H1 (cell line): ENCODE results near the gene KRTAP10-8. TPM values are rescaled to one million over a fixed set of nuclear protein-coding genes. Genes with fewer than 3 reads are reported as not detected.

Experiments used
- CTCF ChIA-PET: fragments of 300-600 bp; sonication (Branson Sonifier 250); formaldehyde crosslinking; loops from one replicate; lab custom pipeline; 2021; ENCODE audit not compliant: partially characterized antibody; lab: Charles Lee
- POLR2A ChIA-PET: fragments of 300-600 bp; sonication (Branson Sonifier 250); formaldehyde crosslinking; loops from one replicate; lab custom pipeline; 2021; ENCODE audit warnings: inconsistent platforms; ENCODE audit not compliant: partially characterized antibody; lab: Charles Lee
- DNase-seq, 2 experiments: peaks; one replicate each; pipeline versions ENCODE4 v3.0.0 to v3.0.0-alpha.2; 2010 to 2022; ENCODE audit warnings: low spot score in 2 of 2, low read depth in 1 of 2, mixed read lengths in 1 of 2
- FAIRE-seq: peaks from 2 replicates; lab custom pipeline; 2011; peaks lifted over from hg19 to GRCh38; lab: Jason Lieb, UNC
- H2AFZ ChIP-seq: 2 replicates; pipeline ENCODE4 v1.8.1; 2012; ENCODE audit warnings: low read length, inconsistent platforms
- H2AK5ac ChIP-seq: 2 replicates; pipeline ENCODE4 v1.6.1; 2013; ENCODE audit warnings: low read depth, low read length
- H2BK120ac ChIP-seq: replicated peaks from 2 replicates; pipeline ENCODE3; 2013; ENCODE audit warnings: low read depth, low read length, inconsistent platforms
- H2BK12ac ChIP-seq: 2 replicates; pipeline ENCODE4 v1.6.1; 2013; ENCODE audit warnings: low read depth, low read length
- H2BK15ac ChIP-seq: 2 replicates; pipeline ENCODE4 v1.6.1; 2013; ENCODE audit warnings: low read length
- H2BK20ac ChIP-seq: 2 replicates; pipeline ENCODE4 v1.6.1; 2013; ENCODE audit warnings: low read length
- H2BK5ac ChIP-seq: 2 replicates; pipeline ENCODE4 v1.6.1; 2013; ENCODE audit warnings: low read depth, low read length
- H3K14ac ChIP-seq: 2 replicates; pipeline ENCODE4 v1.6.1; 2013; ENCODE audit warnings: inconsistent platforms; ENCODE audit not compliant: insufficient read length
- H3K18ac ChIP-seq: 2 replicates; pipeline ENCODE4 v1.6.1; 2013; ENCODE audit warnings: low read length; ENCODE audit errors: extremely low read depth
- H3K23ac ChIP-seq: 2 replicates; pipeline ENCODE4 v1.6.1; 2013; ENCODE audit warnings: inconsistent platforms; ENCODE audit not compliant: insufficient read length
- H3K23me2 ChIP-seq: 2 replicates; pipeline ENCODE4 v1.6.1; 2013; ENCODE audit warnings: low read depth, low read length
- H3K27ac ChIP-seq: 2 replicates; pipeline ENCODE4 v1.6.1; 2011; ENCODE audit warnings: low read depth, low read length, inconsistent platforms
- H3K27me3 ChIP-seq, 4 experiments: replicated peaks in 1 of 4; 1 replicate in 1 of 4; 2 replicates in 3 of 4; pipeline versions ENCODE4 v1.6.1 to v1.8.1; 2011 to 2013; ENCODE audit warnings: low read length in 3 of 4, mild to moderate bottlenecking in 3 of 4, inconsistent platforms in 2 of 4, mixed read lengths in 2 of 4, moderate library complexity in 1 of 4; ENCODE audit not compliant: control insufficient read depth in 3 of 4, insufficient read depth in 3 of 4; ENCODE audit errors: extremely low read depth in 1 of 4
- H3K36me3 ChIP-seq, 4 experiments: 2 replicates each; pipeline versions ENCODE4 v1.6.1 to v1.8.1; 2011 to 2013; ENCODE audit warnings: mild to moderate bottlenecking in 4 of 4, low read length in 3 of 4, moderate library complexity in 2 of 4, control low read depth in 1 of 4, inconsistent platforms in 1 of 4; ENCODE audit not compliant: insufficient read depth in 4 of 4, control insufficient read depth in 2 of 4
- H3K4ac ChIP-seq: replicated peaks from 2 replicates; pipeline ENCODE3; 2013; ENCODE audit warnings: low read length, low read depth, mixed read lengths, inconsistent platforms; ENCODE audit not compliant: insufficient read length
- H3K4me1 ChIP-seq, 4 experiments: replicated peaks in 1 of 4; 1 replicate in 1 of 4; 2 replicates in 3 of 4; pipeline versions ENCODE4 v1.6.1 to v1.8.1; 2011 to 2013; ENCODE audit warnings: low read length in 3 of 4, inconsistent platforms in 2 of 4, mixed read lengths in 1 of 4; ENCODE audit not compliant: insufficient read depth in 4 of 4, control insufficient read depth in 3 of 4
- H3K4me2 ChIP-seq, 2 experiments: 2 replicates each; pipeline versions ENCODE4 v1.6.1 to v1.8.1; 2011 to 2013; ENCODE audit warnings: low read depth in 2 of 2, low read length in 2 of 2, control low read depth in 1 of 2, inconsistent platforms in 1 of 2, mild to moderate bottlenecking in 1 of 2; ENCODE audit not compliant: insufficient read depth in 1 of 2
- H3K4me3 ChIP-seq, 4 experiments: fragments of 200-600, 300-600 bp in 1 of 4; sonication (generic), shearing (Covaris generic), sonication (Bioruptor Twin) in 1 of 4; 2 replicates each; pipeline versions ENCODE4 v1.5.1 to v1.8.1; 2011 to 2016; ENCODE audit warnings: low read length in 4 of 4, low read depth in 3 of 4, control low read depth in 2 of 4, inconsistent platforms in 2 of 4, mild to moderate bottlenecking in 2 of 4, mixed read lengths in 1 of 4, moderate library complexity in 1 of 4; ENCODE audit not compliant: insufficient read depth in 2 of 4; ENCODE audit errors: extremely low read depth in 1 of 4
- H3K56ac ChIP-seq: replicated peaks from 2 replicates; pipeline ENCODE3; 2013; ENCODE audit warnings: low read depth, mild to moderate bottlenecking, mixed read lengths, low read length, inconsistent platforms; ENCODE audit not compliant: insufficient read length
- H3K79me1 ChIP-seq: 2 replicates; pipeline ENCODE4 v1.6.1; 2013; ENCODE audit warnings: low read depth, low read length, control low read depth
- H3K79me2 ChIP-seq, 2 experiments: 2 replicates each; pipeline versions ENCODE4 v1.6.1 to v1.8.1; 2012 to 2013; ENCODE audit warnings: low read length in 2 of 2, mild to moderate bottlenecking in 2 of 2, inconsistent platforms in 1 of 2; ENCODE audit not compliant: insufficient read depth in 2 of 2, control insufficient read depth in 1 of 2
- H3K9ac ChIP-seq, 4 experiments: replicated peaks in 1 of 4; 1 replicate in 1 of 4; 2 replicates in 3 of 4; pipeline versions ENCODE4 v1.6.1 to v1.8.1; 2011 to 2013; ENCODE audit warnings: low read depth in 3 of 4, low read length in 3 of 4, control low read depth in 2 of 4, mild to moderate bottlenecking in 2 of 4, moderate library complexity in 2 of 4, inconsistent platforms in 1 of 4; ENCODE audit errors: extremely low read depth in 1 of 4
- H3K9me3 ChIP-seq, 2 experiments: 2 replicates each; pipeline versions ENCODE4 v1.6.1 to v1.8.1; 2012 to 2013; ENCODE audit warnings: mild to moderate bottlenecking in 2 of 2, moderate library complexity in 2 of 2, control low read depth in 1 of 2, inconsistent platforms in 1 of 2, low read depth in 1 of 2, low read length in 1 of 2, mixed read lengths in 1 of 2; ENCODE audit not compliant: insufficient read depth in 2 of 2
- H4K20me1 ChIP-seq, 2 experiments: replicated peaks in 1 of 2; 2 replicates each; pipeline versions ENCODE3 to v1.8.1; 2011 to 2013; ENCODE audit warnings: inconsistent platforms in 2 of 2, low read length in 2 of 2, mild to moderate bottlenecking in 1 of 2; ENCODE audit not compliant: insufficient read depth in 2 of 2, control insufficient read depth in 1 of 2
- H4K5ac ChIP-seq: 2 replicates; pipeline ENCODE4 v1.6.1; 2013; ENCODE audit warnings: low read length, low read depth, mixed read lengths, inconsistent platforms; ENCODE audit not compliant: insufficient read length
- H4K8ac ChIP-seq: 2 replicates; pipeline ENCODE4 v1.8.0; 2013; ENCODE audit warnings: mild to moderate bottlenecking, moderate library complexity, low read length, inconsistent platforms; ENCODE audit not compliant: insufficient read depth; ENCODE audit errors: extremely low read depth
- H4K91ac ChIP-seq: replicated peaks from 2 replicates; pipeline ENCODE3; 2013; ENCODE audit warnings: low read length, mixed read lengths, inconsistent platforms; ENCODE audit not compliant: insufficient read length
- CBX5 ChIP-seq: fragments of 300-800, 300-1000 bp; sonication (generic); IDR thresholded peaks from 2 replicates; pipeline ENCODE4 v1.7.1; 2016; ENCODE audit warnings: antibody characterized with exemption, low read length, low read depth
- FOSL1 ChIP-seq: IDR thresholded peaks from 2 replicates; pipeline ENCODE4 v1.6.1; 2011; ENCODE audit warnings: mild to moderate bottlenecking, low read depth, low read length, moderate library complexity; ENCODE audit not compliant: insufficient read depth
- JUND ChIP-seq: IDR thresholded peaks from 2 replicates; pipeline ENCODE4 v1.6.1; 2011; ENCODE audit warnings: mild to moderate bottlenecking, improper control_type of control experiment, low read length
- MAX ChIP-seq: IDR thresholded peaks from 2 replicates; pipeline ENCODE4 v1.6.1; 2012; ENCODE audit warnings: inconsistent platforms
- SIRT6 ChIP-seq: IDR thresholded peaks from one replicate; pipeline ENCODE4 v1.7.1; 2012; ENCODE audit warnings: low read length, inconsistent platforms
- SRF ChIP-seq: IDR thresholded peaks from 2 replicates; pipeline ENCODE4 v1.6.1; 2011; ENCODE audit warnings: mild to moderate bottlenecking, low read depth, low read length, moderate library complexity
- SUZ12 ChIP-seq: fragments of 200-600 bp; sonication (generic); IDR thresholded peaks from 2 replicates; pipeline ENCODE4 v1.6.1; 2012; ENCODE audit warnings: mild to moderate bottlenecking, inconsistent platforms, low read length, moderate library complexity, mixed read lengths
- whole genome bisulfite sequencing, 2 experiments: shearing (Covaris generic) in 1 of 2; methylation state at CpG; one replicate each; pipeline versions ENCODE4 v1.1.6 to v1.1.7; 2013 to 2015; ENCODE audit warnings: low lambda C conversion rate in 2 of 2, mixed read lengths in 2 of 2, inconsistent platforms in 1 of 2, low coverage in 1 of 2, missing lambda C conversion rate in 1 of 2; ENCODE audit not compliant: insufficient replicate concordance in 2 of 2, insufficient coverage in 1 of 2, insufficient read length in 1 of 2; ENCODE audit errors: extremely low coverage in 1 of 2, missing lambda C conversion rate in 1 of 2; 5-methylcytosine and 5-hydroxymethylcytosine counted together
- polyA plus RNA-seq, 7 experiments: library from polyadenylated mRNA; depleted of rRNA in 3 of 7; stranded (reverse) in 5 of 7; unstranded in 2 of 7; fragments of >200 nt in 5 of 7; fragments of 200-250 nt in 2 of 7; gene quantifications; 1 replicate in 5 of 7; 2 replicates in 1 of 7; 4 replicates in 1 of 7; pipeline versions ENCODE4 v1.2.1 to v1.2.3, GENCODE V29; 2011 to 2013; ENCODE audit warnings: missing spikeins in 2 of 7, mixed read lengths in 2 of 7
- total RNA-seq: library from RNA; stranded (reverse); fragmentation: NEBNext Ultra II Directional; extraction: Animal tissue kit (Norgen Biotek cat#: 25700); gene quantifications from 2 replicates; pipeline ENCODE4 v1.2.1, GENCODE V29; 2021
- TF ChIP-seq, protein P1 (sequence below): IDR thresholded peaks from 2 replicates; pipeline ENCODE4 v1.6.1; 2011; ENCODE audit warnings: low read depth, mild to moderate bottlenecking, low read length; ENCODE audit not compliant: insufficient read depth

The KRTAP10-8 gene
- total and polyA plus RNA-seq, 2 of the 8 experiments (the other 6 are each of a cell fraction or from before 2014, with no cell fraction given), result not detected

- Histone ChIP-seq H3K4me2 (no peak overlapping the region), H4K5ac (no peak overlapping the region), H3K36me3 (no peaks in the 10 kb centered on the region), H3K9me3 (no peaks in the 10 kb centered on the region), H3K18ac (no peak overlapping the region), H3K4me3 (no peak overlapping the region), H3K23ac (no peak overlapping the region), H2BK15ac (no peak overlapping the region), H2BK5ac (no peak overlapping the region), H3K9ac (no peak overlapping the region), H3K14ac (no peak overlapping the region), H2BK20ac (no peak overlapping the region), H3K4me1 (peaks cover 0 to 3% (median 0%) of the 10 kb centered on the region in 4 experiments; a peak in 1 of 7 replicates), H3K79me2 (no peaks in the 10 kb centered on the region), H2AFZ (no peak overlapping the region), H3K56ac (no peak overlapping the region), H2BK120ac (no peak overlapping the region), H4K91ac (no peak overlapping the region), H3K27me3 (no peaks in the 10 kb centered on the region), H3K79me1 (no peaks in the 10 kb centered on the region), H4K8ac (no peak overlapping the region), H2AK5ac (no peak overlapping the region), H3K4ac (no peak overlapping the region), H3K27ac (no peak overlapping the region), H3K23me2 (no peaks in the 10 kb centered on the region), H4K20me1 (no peaks in the 10 kb centered on the region), H2BK12ac (no peak overlapping the region)
- 91% methylated on average over 1 of the region's 1 CpG; no CpG with 5 or more reads in 1 of the 2 experiments for WGBS, 2 experiments
- DNase-seq, result no peak
- TF ChIP-seq MAX (no peak), SUZ12 (no peak), SRF (no peak), SIRT6 (no peak), JUND (no peak), CBX5 (no peak), FOSL1 (no peak)
- TF ChIP-seq, protein P1, sequence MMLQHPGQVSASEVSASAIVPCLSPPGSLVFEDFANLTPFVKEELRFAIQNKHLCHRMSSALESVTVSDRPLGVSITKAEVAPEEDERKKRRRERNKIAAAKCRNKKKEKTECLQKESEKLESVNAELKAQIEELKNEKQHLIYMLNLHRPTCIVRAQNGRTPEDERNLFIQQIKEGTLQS, result no peak
- no peak for FAIRE-seq
- POLR2A ChIA-PET, result no interaction called here
- CTCF ChIA-PET, result no interaction called here
These were observed 47.8 kb upstream of the KRTAP10-8 start for GRCh38 chr21:44564099-44564498.
